Heart right ventricle (tissue), 16 donors: ENCODE results near the gene NEK11. TPM values are rescaled to one million over a fixed set of nuclear protein-coding genes. Genes with fewer than 3 reads are reported as not detected.

Experiments
- ATAC-seq, 8 donors: fragments of 200-7000 bp; cut with Tn5 transposase; one replicate each; pipeline ENCODE4 v1.9.1; 2020; ENCODE audit warnings: mild to moderate bottlenecking in 8 of 8, moderate library complexity in 8 of 8, moderate number of reproducible peaks in 1 of 8
- DNase-seq, 2 donors: peaks; one replicate each; pipeline ENCODE4 v3.0.0-alpha.2; 2020
- H3K27ac ChIP-seq, 10 donors: fragments of 200-600 bp; sonication (generic) in 2 of 10; one replicate each; pipeline versions ENCODE4 v1.5.0 to v1.8.0; 2020 to 2022; ENCODE audit warnings: mild to moderate bottlenecking in 3 of 10
- H3K27me3 ChIP-seq, 7 donors: fragments of 200-600 bp; one replicate each; pipeline ENCODE4 v1.8.0; 2021 to 2022; ENCODE audit warnings: mild to moderate bottlenecking in 2 of 7
- H3K36me3 ChIP-seq, 9 donors: fragments of 200-600 bp; sonication (generic) in 1 of 9; one replicate each; pipeline versions ENCODE4 v1.5.0 to v1.8.0; 2020 to 2022; ENCODE audit warnings: mild to moderate bottlenecking in 2 of 9
- H3K4me1 ChIP-seq, 9 donors: fragments of 200-600 bp; sonication (generic) in 1 of 9; one replicate each; pipeline versions ENCODE4 v1.5.0 to v1.8.0; 2020 to 2022; ENCODE audit warnings: mild to moderate bottlenecking in 4 of 9
- H3K4me3 ChIP-seq, 10 donors: fragments of 200-600 bp; sonication (generic) in 2 of 10; one replicate each; pipeline versions ENCODE4 v1.5.0 to v1.8.0; 2020 to 2022; ENCODE audit warnings: mild to moderate bottlenecking in 7 of 10, moderate library complexity in 2 of 10
- H3K9me3 ChIP-seq, 11 donors: fragments of 200-600 bp in 10 of 11; sonication (generic) in 2 of 11; one replicate each; pipeline versions ENCODE4 v1.5.0 to v1.8.0; 2013 to 2022; ENCODE audit warnings: mild to moderate bottlenecking in 2 of 11, control low read depth in 1 of 11, moderate library complexity in 1 of 11
- WGBS, 2 donors: extraction: QIAGEN DNeasy Blood & Tissue Kit; methylation state at CpG; one replicate each; pipeline ENCODE4 v1.1.7; 2013; ENCODE audit warnings: inconsistent platforms in 1 of 2; 5-methylcytosine and 5-hydroxymethylcytosine counted together
- intact Hi-C, 10 donors: fragments of 100-400 bp; cut with DNase I; formaldehyde crosslinking; loops; one replicate each; pipeline versions ENCODE4 v1.11.1 to v1.14.2; 2022
- polyA plus RNA-seq, 2 donors: library from polyadenylated mRNA; stranded (reverse); fragments of 200-250 nt; gene quantifications; one replicate each; pipeline ENCODE4 v1.2.3, GENCODE V29; 2013
- total RNA-seq, 10 donors: library from RNA; stranded (reverse); fragmentation: NEBNext Ultra II Directional in 3 of 10; extraction: Animal tissue kit (Norgen Biotek cat#: 25700) in 3 of 10; gene quantifications; one replicate each; pipeline versions ENCODE4 v1.2.1 to v1.2.4, GENCODE V29; 2021 to 2023
- TF ChIP-seq, protein P1 (sequence below), 9 donors: fragments of 200-600 bp; sonication (generic) in 2 of 9; IDR thresholded peaks; one replicate each; pipeline versions ENCODE4 v1.5.0 to v1.8.0; 2021 to 2022; ENCODE audit warnings: antibody characterized with exemption in 9 of 9, mild to moderate bottlenecking in 5 of 9, moderate library complexity in 1 of 9
- donor health status: Arrhythmogenic right ventricular cardiomyopathy.
- donor health status: ischemic (EF 13 %, LVEDD 7.1; RV severe dilation, severe dysfunction).
- donor health status: healthy with polysubstance abuse.
- donor health status: DM: no; HTN: yes; CAD: no.
- donor health status: DM: no; HTN: no; CAD: no.
- donor health status: ischemic (EF 25% LVEDD 6.9; RV normal size, moderate dysfunction).
- donor health status: ischemic (EF 25% LVEDD 5.7; RV mildly dilated, moderate dysfunction).
- donor health status: healthy.
- donor health status: DM: yes; HTN: yes; CAD: no.
- donor health status: Ischemic cardiomyopathy.
- donor health status: ischemic (EF 35%, LVEDD 5.7; RV mildly dilated, moderate dysfunction).
- donor health status: nonischemic (EF 11% LVEDD 7.7; RV severe dilation, severe dysfunction).
- donor health status: DM: yes; HTN: yes; CAD: no.
- donor health status: PGD.
- donor health status: ischemic (EF 29% LVEDD 5.4; RV normal size, mild dysfunction).
- donor health status: nonischemic (EF 23%, LVEDD 6.1; RV moderate dilation, normal function).

The NEK11 gene
- total and polyA plus RNA-seq, 12 donors = 0.88 to 3.7 (median 1.9) TPM

DNA sequence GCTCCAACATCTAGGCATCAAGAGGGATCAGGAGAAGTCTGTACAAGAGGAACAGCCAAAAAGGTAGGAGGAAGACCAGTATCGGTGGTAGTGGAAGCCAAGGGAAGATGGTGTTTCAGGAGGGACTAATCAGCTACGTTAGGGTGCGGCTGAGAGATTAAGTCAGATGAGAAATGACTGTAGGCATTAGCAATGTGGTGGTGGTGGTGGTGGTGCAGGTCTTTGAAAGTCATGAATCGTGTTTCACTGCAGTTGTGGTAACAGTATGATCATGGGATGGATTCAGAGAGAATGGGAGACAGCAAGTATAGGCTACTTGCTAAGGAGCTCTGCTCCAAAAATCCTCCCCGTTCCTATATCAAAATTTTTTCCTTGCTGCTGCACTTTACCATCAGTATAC is 35.6 kb upstream of the NEK11 start:
- Histone ChIP-seq H3K4me3 (no peak overlapping the region), H3K36me3 (peaks cover 0 to 68% (median 22%) of the 10 kb centered on the region in 9 donors), H3K4me1 (no peaks in the 10 kb centered on the region), H3K9me3 (no peaks in the 10 kb centered on the region), H3K27ac (no peak overlapping the region), H3K27me3 (no peaks in the 10 kb centered on the region)
- DNase-seq (no peak), ATAC-seq (no peak)
- 96 to 98% methylated on average over 5 of the region's 5 CpGs for WGBS, 2 donors
- intact Hi-C loops = no loop called here
- TF ChIP-seq, protein P1, sequence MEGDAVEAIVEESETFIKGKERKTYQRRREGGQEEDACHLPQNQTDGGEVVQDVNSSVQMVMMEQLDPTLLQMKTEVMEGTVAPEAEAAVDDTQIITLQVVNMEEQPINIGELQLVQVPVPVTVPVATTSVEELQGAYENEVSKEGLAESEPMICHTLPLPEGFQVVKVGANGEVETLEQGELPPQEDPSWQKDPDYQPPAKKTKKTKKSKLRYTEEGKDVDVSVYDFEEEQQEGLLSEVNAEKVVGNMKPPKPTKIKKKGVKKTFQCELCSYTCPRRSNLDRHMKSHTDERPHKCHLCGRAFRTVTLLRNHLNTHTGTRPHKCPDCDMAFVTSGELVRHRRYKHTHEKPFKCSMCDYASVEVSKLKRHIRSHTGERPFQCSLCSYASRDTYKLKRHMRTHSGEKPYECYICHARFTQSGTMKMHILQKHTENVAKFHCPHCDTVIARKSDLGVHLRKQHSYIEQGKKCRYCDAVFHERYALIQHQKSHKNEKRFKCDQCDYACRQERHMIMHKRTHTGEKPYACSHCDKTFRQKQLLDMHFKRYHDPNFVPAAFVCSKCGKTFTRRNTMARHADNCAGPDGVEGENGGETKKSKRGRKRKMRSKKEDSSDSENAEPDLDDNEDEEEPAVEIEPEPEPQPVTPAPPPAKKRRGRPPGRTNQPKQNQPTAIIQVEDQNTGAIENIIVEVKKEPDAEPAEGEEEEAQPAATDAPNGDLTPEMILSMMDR (IDR thresholded peaks at IDR 0.05) = no peak

DNA sequence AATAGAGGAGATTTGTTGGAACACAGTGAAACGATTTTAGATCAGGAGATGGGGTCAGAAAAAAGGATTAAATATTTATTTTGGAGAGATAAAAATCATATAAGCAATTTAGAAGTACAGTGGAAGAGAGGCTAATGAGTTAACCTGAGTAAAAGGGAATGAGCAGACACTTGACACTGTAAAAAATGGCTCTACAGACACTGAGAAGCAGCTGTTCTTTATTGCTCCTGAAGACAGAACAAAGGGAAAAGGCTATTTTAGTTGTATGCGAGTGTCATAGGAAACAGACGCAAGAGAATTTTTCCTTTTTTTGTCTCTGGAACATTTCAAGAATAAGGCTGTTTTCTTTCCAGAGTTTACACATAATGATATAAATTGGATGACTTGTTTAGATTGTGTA is 34.3 kb upstream of the NEK11 start:
- ATAC-seq = no peak
- Histone ChIP-seq H3K4me1 (peaks cover 0 to under 1% (median 0%) of the 10 kb centered on the region in 9 donors), H3K9me3 (no peaks in the 10 kb centered on the region), H3K36me3 (peaks cover 0 to 80% (median 32%) of the 10 kb centered on the region in 9 donors), H3K27ac (no peak overlapping the region), H3K27me3 (no peaks in the 10 kb centered on the region), H3K4me3 (no peak overlapping the region)
- DNase-seq = no peak
- TF ChIP-seq, protein P1 (IDR thresholded peaks at IDR 0.05) = no peak
- 91 to 95% methylated on average over 3 of the region's 3 CpGs for WGBS, 2 donors
- intact Hi-C loops = no loop called here

DNA sequence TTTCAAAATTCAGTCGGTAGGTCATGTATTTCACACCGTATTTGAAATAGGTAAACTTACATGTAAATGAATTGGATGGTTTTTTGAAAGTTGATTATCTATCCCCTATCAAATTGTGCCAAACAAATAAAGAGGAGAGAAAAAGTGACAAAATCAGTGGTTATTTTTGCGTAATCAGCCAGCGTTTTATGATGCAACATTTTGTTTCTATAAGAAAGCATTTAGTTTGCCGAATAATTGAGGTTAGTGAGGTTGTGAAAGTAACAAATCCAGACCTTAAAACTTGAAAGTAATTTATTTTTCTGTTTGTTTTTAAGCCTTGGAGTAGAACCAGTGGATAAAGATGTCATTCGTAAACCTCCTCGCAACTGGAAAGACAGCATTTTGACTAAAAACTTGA is 29.4 kb upstream of the NEK11 start:
- Histone ChIP-seq H3K4me1 (peaks cover 0 to 2% (median 0%) of the 10 kb centered on the region in 9 donors), H3K36me3 (peaks cover 0 to 100% (median 47%) of the 10 kb centered on the region in 9 donors), H3K27ac (no peak overlapping the region), H3K4me3 (no peak overlapping the region), H3K27me3 (no peaks in the 10 kb centered on the region), H3K9me3 (no peaks in the 10 kb centered on the region)
- WGBS, 2 donors = 93 to 97% methylated on average over 7 of the region's 7 CpGs
- TF ChIP-seq, protein P1 (IDR thresholded peaks at IDR 0.05) = no peak
- ATAC-seq = no peak
- no peak for DNase-seq
- intact Hi-C loops = no loop called here

DNA sequence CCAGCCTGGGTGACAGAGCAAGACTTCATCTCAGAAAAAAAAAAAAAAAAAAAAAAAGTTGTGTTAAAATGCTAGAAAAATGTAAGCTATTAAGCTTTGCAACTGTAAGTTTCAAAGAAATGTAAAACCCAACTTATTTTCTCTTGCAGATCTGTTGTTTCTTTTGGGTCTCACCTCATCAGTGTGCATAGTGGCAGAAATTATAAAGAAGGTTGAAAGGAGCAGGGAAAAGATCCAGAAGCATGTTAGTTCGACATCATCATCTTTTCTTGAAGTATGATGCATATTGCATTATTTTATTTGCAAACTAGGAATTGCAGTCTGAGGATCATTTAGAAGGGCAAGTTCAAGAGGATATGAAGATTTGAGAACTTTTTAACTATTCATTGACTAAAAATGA is 25.6 kb upstream of the NEK11 start:
- no peaks in the 10 kb centered on the region for H3K27me3 ChIP-seq
- H3K9me3 ChIP-seq = no peaks in the 10 kb centered on the region
- DNase-seq (no peak), ATAC-seq (no peak)
- TF ChIP-seq, protein P1 (IDR thresholded peaks at IDR 0.05) = no peak
- H3K36me3 ChIP-seq = peaks cover 0 to 95% (median 33%) of the 10 kb centered on the region in 9 donors
- 78 to 81% methylated on average over 1 of the region's 1 CpG for WGBS, 2 donors
- no peak overlapping the region for H3K4me3 ChIP-seq
- peaks cover 0 to 2% (median 0%) of the 10 kb centered on the region in 9 donors for H3K4me1 ChIP-seq
- intact Hi-C loops = no loop called here
- H3K27ac ChIP-seq = no peak overlapping the region
